GM12875 (cell line): Measurements from ENCODE around the gene VDR.

ENCODE experiments used
- H3K4me3 ChIP-seq: one replicate; pipeline ENCODE4 v1.5.1; 2011; ENCODE audit warnings: low read depth, low read length, control low read depth
- CTCF ChIP-seq: IDR thresholded peaks from 2 replicates; pipeline ENCODE4 v1.5.1; 2011; ENCODE audit warnings: low read depth, mild to moderate bottlenecking, control low read depth, inconsistent platforms, low read length, moderate library complexity, borderline replicate concordance; ENCODE audit not compliant: insufficient read depth

The VDR gene

DNA sequence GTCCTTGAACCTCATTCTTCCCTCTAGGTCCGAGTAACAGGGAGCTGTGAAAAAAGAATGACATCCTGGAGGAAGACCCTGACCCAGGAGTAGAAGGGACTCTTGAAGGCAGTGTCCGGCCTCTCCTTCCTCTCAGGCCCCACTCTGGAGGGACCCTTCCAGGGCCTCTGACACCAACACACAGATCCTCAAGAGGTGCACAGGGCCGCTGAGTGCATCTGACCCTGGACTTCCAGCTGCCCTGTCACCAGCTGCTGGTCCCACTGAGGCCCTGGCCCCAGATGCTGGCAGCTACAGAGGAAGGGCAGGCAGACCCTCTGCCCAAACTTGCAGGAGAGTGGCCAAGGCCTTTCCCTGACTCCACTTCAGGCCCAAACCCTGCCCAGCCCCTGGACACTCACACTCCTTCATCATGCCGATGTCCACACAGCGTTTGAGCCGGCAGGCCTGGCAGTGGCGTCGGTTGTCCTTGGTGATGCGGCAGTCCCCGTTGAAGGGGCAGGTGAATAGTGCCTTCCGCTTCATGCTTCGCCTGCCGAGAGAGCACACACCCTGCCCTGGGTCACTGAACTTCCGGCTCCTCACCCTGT is 40.1 kb downstream of the VDR start:
- H3K4me3 ChIP-seq: no peak overlapping the region
- TF ChIP-seq CTCF: no peak

- no peak for TF ChIP-seq CTCF
- no peak overlapping the region for H3K4me3 ChIP-seq
Measured at GRCh38 chr12:47863985-47864384, 40.8 kb downstream of the VDR start.

DNA sequence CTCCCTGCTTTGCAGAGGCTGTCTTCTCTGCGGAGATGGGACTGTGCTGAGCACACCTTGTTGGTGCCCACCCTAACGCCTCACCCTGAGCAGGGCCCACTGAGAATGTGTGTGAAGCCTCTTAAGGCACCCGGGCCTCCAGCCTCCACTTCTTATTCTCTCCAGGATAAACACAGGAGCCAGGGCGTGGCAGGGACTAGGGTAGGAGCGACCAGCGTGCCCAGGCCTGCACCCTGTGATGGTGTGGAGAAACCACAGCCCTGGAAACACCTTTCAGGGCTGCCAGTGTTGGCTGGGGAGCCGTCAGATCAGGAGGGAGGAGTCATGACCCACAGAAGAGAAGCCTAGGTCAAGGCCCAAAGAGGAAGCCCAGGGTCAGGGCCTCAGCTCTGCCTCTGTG is 41.3 kb downstream of the VDR start:
- no peak for TF ChIP-seq CTCF
- H3K4me3 ChIP-seq: no peak overlapping the region

- TF ChIP-seq CTCF: no peak
Measured at GRCh38 chr12:47862881-47863280, 41.9 kb downstream of the VDR start.

GRCh38 chr12:47862167-47862750 is 42.5 kb downstream of the VDR start:
- no peak overlapping the region for H3K4me3 ChIP-seq
- no peak for TF ChIP-seq CTCF

More at GRCh38 chr12:47862881-47863280, 41.9 kb downstream of the VDR start:
- no peak overlapping the region for H3K4me3 ChIP-seq

GRCh38 chr12:47860873-47861272 is 43.9 kb downstream of the VDR start:
- H3K4me3 ChIP-seq: no peak overlapping the region
- TF ChIP-seq CTCF: no peak

- no peak for TF ChIP-seq CTCF
- H3K4me3 ChIP-seq: no peak overlapping the region
Measured at GRCh38 chr12:47860279-47860841, 44.4 kb downstream of the VDR start.
